NCI-H82 treated with DMSO at 0.1 percent for 48 hours (cell line): Measurements from ENCODE around the gene DECR2.
"Not testable (repeated sequence)": the region's sequence is repeated elsewhere in the genome, so short reads cannot be mapped to it uniquely, and the experiment has no call there.

ENCODE experiments used
- DNase-seq: peaks from one replicate; lab custom pipeline; 2025; ENCODE audit not compliant: unreplicated experiment; lab: John Stamatoyannopoulos, UW

Gene DECR2

DNA sequence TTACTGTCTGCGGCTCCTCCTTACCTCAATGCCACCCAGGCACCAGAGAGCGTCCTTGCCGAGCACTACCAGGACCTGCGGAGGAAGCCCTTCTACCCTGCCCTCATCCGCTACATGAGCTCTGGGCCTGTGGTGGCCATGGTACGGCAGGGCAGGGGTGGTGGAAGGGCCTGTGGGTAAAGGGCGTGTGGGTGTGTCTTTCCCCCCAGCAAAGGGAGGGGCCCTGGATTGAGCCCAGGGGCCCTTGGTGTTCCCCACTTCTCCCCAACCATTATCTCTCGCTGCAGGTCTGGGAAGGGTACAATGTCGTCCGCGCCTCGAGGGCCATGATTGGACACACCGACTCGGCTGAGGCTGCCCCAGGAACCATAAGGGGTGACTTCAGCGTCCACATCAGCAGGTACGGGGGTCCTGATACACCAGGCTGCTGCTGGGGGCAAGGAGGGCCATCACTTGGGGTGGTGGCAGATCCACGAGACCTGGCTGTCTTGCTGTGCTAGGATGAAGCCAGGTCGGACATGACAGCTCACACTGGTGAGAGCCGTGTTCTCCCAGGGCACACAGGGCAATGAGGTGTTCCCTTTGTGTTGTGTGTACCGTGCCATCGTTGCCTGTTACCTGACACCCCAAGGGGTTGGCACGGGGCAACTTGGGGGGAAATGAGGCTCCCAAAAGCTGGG lies 2.2 kb upstream of the DECR2 start:
- no peak for DNase-seq

DNA sequence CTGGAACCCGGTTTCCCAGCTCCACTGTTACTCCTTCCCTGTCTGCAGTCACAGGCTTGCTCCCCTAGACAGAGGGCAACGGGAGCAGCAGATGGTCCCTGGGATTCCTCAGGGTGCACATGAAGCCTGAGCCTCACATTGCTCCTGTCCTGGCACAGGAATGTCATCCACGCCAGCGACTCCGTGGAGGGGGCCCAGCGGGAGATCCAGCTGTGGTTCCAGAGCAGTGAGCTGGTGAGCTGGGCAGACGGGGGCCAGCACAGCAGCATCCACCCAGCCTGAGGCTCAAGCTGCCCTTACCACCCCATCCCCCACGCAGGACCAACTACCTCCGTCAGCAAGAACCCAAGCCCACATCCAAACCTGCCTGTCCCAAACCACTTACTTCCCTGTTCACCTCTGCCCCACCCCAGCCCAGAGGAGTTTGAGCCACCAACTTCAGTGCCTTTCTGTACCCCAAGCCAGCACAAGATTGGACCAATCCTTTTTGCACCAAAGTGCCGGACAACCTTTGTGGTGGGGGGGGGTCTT lies 1.6 kb upstream of the DECR2 start:
- no peak for DNase-seq

DNA sequence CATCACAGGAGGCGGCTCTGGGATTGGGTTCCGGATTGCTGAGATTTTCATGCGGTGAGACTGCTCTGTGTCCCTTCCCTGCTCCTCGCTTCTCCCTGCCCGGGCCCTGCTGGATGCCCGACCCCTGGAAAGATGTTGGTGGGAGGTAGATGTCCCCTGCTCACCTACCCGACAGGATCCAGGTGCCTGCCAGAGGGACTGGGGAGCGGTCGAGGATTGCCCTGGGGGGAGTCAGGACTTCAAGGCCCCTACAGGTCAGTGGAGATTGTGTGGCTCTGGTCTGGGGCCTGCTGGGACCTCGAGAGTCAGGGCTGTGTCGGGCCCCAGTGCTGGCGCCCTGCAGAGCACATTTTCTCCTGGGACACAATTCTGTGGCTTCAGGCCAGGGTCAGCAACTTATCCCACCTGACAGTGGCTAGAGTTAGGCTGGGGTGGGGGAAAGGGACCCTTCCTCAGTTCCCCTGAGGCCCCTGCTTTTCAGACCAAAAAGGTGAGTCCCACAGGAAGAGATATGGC lies 3.3 kb downstream of the DECR2 start:
- no peak for DNase-seq

DNA sequence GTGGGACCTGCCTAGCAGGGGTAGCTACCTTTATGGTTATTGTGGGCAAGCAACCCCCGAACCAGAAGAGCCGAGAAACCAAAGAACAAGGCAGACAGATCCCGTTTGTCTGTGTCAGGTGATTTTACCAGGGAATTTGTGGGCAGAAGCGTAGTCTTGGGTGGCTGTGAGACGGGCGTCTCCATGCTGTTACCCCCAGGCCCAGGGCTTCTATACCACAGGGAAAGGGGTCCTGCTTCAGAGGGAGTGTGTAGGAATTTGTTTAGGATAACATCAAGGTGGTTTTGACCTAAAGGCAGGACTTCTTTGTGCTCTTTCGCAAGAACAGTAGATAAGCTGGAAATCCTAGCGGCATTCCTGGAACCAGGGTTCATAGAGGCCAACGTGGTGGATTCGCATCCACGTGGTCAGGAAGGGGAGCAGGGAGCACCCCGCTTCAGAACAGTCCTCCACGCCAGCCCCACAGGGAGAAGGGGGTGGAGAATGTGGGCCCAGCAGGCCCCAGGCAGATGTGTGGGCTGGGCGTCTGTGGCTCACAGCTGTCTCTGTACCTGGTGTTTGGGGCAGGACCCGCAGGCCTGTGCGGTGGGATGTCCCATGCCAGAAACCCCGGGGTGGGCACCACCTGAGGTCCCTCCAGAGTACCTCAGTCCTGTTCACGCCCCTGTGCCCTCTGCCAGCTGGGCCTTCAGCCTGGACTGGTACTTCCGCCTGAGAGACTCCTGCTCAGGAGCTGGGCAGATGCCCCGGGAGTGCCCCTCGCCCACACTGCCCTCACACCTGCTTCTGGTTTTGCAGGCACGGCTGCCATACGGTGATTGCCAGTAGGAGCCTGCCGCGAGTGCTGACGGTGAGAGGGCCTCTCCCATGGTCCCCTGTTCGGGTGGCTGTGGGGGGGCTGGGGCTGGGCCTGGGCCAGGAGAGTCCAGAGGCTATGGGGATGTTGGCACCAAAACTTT lies 4.1 kb downstream of the DECR2 start:
- DNase-seq: no peak

DNA sequence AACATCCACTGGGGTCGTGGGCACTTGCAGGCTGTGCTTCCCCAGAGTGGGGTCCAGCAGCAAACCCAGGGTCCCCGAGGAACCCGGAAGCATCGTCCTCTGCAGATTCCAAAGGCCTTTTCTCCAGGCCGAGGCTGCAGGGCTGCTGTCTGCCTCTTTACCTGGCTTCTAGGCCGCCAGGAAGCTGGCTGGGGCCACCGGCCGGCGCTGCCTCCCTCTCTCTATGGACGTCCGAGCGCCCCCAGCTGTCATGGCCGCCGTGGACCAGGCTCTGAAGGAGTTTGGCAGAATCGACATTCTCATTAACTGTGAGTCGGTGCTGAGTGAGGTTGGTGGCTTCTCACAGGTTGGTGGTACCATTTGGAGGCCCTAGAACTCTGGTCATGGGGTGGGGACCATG lies 5.6 kb downstream of the DECR2 start:
- no peak for DNase-seq

DNA sequence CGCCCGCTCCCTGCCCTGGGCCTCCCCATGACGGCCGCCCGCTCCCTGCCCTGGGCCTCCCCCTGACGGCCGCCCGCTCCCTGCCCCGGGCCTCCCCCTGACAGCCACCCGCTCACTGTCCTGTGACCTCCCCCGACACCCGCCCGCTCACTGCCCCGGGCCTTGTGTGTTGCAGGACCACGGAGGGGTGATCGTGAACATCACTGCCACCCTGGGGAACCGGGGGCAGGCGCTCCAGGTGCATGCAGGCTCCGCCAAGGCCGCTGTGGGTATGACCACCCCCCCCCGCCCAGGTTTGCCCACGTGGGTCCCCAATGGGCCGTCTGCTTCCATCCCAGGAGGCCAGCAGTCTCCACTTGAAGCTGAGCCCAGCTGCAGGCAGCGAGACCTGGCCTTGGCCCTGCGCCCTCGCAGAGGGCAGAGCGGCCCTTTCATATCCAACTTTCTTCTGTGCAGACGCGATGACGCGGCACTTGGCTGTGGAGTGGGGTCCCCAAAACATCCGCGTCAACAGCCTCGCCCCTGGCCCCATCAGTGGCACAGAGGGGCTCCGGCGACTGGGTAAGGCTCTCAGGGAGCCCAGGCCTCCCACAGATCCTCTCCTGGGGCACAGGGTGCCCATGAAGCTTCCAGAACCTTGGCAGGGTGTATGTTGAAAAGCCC lies 9.0 kb downstream of the DECR2 start:
- no peak for DNase-seq

DNA sequence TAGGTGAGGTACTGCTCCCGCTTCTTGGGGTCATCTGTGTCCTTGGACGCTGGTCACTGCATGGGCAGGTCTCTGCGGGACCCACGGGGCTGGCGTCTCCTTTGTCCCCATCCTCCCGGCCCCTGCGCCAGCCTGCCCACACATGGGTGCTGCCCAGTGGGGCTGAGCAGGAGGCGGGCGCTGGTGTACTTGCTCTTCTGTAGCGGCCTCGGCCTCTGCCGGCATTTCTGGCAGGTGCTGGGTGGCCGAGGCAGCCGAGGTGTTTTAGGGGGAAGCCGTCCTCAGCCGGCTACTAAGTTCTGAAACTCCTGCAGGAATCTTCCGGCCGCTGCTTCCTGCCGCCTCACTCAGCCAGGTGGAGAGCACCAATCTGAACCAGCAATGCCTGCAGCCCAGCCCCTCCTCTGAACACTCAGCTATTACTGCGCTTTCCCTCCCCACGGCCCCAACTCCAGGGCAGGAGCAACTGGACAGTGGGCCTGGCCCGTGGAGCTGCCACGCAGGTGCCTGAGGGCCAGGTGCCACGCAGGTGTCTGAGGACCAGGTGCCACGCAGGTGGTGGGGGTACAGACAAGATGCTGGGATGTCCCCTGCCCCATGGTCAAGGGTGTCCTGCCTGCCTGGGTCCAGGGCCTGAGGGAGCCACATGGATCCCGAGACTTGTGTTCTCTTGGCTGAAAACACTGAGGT lies 10.0 kb downstream of the DECR2 start:
- no peak for DNase-seq

DNA sequence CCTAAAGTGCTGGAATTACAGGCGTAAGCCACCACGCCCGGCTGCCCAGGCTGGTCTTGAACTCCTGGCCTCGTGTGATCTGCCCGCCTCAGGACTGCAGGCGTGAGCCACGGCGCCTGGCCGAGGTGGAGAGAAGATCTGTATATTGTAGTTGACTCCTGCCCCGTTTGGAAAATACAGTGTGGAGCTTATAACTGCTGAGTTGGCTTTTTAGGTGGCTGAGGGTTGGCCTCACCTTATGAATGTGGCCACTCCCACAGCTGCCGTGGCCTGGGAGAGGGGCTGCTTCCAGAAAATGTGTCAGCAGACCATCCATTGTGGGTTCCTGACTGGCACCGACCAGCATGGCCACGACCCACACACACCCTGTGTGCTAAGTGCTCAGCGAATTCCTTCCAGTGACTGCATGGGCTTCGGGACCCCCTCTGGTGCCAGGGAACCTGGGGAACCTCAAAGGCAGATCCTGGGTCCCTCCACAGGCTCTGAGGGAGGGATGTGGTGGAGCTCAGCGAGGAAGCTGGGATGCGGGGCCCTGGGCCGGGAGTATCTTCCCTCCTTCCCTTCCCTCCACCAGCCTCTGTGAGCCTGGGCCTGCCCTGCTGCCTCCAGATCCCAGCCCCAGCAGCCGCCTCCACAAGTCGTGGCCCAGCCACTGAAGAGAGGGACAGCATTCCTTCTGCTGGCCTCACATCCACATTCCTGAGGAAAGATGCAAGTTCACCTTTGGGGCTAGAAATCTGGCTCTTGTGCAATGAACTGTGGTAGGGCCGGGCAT lies 12.9 kb downstream of the DECR2 start:
- DNase-seq: no peak

DNA sequence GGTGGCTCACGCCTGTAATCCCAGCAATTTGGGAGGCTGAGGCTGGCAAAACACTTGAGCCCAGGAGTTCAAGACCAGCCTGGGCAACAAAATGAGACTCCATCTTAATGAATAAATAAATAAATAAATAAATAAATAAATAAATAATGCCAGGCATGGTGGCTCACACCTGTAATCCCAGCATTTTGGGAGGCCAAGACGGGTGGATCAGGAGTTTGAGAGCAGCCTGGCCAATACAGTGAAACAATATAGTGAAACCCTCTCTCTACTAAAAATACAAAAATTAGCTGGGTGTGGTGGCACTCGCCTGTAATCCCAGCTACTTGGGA lies 13.4 kb downstream of the DECR2 start:
- not testable (repeated sequence) for DNase-seq

DNA sequence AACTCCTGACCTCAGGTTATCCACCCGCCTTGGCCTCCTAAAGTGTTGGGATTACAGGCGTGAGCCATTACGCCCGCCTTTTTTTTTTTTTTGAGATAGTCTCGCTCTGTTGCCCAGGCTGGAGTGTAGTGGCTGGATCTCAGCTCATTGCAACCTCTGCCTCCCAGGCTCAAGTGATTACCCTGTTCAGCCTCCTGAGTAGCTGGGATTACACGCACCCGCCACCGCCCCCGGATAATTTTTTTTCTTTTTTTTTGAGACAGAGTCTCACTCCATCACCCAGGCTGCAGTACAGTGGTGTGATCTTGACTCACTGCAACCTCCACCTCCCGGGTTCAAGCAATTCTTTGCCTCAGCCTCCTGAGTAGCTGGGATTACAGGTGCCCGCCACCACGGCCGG lies 20.5 kb downstream of the DECR2 start:
- not testable (repeated sequence) for DNase-seq

DNA sequence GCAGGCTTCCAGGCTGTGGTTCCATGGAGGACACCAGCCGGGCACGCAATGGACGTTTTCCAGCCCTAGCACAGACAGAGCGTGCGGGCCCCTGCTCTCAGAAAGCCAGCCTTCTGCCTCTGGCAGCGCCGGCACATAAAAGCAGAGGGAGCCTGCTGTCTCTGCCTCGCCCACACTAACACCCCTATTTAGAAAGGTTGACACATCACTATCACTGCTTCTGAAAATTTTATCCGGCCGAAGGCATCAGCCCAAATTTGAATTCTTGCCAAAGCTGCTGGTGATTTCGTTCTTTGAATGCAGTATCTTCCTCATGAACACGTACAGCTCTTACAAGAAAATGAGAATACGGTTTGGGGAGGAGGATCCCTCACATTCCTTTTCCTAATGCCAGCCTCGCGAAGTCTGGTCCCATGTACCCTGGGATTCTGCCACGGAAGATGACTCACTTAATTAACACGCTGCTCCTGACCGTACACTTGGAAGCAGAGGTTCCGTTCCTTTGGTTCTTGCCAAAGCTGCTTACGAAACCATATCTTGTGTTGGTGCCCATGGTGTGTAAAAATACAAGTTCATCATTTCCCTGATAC lies 22.4 kb downstream of the DECR2 start:
- no peak for DNase-seq

DNA sequence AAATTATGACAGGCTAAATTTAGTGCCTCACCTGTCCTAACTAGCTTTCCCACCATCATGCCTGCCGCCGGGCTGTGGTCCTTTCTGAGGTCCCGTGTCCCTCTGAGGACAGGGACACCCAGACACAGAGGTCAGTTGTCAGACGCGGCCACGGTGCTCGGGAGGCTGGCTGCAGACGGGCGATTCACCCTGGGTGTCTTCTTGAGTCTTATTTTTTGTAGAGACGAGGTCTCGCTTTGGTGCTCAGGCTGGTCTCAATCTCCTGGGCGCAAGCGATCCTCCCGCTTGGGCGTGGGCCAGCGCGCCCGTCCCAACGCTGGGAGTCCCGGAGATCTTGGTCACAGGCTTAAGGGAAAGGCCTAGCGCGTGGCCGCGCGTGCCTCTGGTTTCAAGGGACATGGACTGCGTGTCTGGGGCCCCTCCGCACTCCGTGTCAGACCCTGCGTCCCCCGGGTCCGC lies 23.0 kb downstream of the DECR2 start:
- DNase-seq: no peak

DNA sequence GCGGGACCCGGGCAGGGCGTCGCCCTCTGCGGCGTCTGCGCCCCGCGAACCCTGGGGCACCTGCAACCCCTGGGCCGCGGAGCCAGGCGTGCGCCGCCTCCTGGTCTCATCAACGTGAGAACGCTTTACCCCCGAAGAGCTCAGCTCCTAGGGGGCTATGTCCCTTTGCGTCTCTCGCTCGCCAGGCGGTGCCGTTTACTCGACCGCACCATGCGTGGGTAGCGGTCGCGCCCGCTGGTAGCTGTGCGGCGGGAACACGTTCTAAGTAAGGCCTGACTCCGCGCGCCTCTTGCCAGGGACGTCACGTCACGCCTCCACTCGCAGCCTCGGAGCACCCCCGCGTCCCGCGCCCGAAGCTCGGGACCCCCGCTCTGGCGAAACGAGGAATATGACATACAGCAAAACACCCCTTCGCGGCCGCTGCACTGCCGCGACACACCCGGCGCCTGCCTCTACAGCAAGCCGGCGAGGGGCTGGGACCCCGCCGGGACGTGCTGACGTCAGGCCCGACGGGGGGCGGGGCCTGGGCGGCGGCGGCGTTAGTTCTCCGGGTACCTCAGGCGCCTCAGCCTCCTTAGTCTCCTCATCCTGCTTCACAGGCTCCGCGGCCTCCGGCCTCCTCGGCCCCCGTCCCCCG lies 23.5 kb downstream of the DECR2 start, which contains the start of gene RAB11FIP3:
TSS of gene RAB11FIP3 (plus strand) at position 568 of the 637 bp plus-strand sequence. CDS start 358 bp downstream, outside the sequence.
- peak; percentile 56 for DNase-seq

DNA sequence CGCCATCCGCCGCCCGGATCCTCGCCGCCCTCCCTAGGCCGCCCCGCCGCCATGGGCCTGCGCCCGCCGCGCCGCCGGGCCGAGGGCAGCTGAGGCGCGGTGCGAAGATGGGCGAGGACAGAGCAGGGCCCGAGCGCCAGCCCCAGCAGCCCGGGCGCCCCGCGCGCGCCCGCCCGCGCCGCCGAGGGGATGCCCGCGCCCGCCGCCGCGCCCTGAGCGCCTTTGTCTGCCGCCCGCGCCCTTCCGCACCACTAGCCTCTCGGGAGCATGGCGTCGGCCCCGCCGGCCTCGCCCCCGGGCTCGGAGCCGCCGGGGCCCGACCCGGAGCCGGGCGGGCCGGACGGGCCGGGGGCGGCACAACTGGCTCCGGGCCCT lies 24.0 kb downstream of the DECR2 start:
- no peak for DNase-seq

DNA sequence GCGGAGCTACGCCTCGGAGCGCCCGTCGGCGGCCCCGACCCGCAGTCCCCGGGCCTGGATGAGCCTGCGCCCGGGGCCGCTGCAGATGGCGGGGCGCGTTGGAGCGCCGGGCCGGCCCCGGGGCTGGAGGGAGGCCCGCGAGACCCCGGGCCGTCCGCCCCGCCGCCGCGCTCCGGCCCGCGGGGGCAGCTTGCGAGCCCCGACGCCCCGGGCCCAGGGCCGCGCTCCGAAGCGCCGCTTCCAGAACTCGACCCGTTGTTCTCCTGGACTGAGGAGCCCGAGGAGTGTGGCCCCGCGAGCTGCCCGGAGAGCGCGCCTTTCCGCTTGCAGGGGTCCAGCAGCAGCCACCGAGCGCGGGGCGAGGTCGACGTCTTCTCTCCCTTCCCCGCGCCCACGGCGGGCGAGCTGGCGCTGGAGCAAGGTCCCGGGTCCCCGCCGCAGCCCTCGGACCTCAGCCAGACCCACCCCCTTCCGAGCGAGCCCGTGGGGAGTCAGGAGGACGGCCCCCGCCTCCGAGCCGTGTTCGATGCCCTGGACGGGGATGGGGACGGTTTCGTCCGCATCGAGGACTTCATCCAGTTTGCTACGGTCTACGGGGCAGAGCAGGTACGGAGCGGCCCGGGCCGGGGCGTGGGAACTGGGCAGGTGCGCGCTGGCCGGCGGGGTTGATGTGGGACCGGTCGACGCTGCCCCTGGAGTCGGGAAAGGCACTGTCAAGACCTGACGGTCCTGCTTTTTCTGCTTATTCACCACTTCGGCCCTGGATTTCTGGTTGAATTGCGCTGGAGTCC lies 24.6 kb downstream of the DECR2 start:
- DNase-seq: no peak

DNA sequence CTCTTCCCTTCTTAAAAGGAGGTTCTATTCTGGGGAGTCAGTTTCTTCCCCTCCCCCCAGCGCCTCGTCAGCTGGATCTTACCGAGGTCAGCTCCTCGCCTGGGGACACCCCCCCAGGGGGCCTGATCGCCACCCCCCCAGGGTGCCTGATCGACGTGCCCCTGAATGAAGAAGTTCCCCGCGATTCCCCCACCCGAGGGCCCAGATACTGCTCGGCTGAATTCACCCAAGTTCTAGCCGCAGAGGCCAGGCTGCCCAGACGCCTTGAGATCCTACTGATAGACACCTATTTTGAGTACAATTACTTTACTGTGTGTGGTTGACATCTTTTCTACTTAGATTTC lies 25.2 kb downstream of the DECR2 start:
- no peak for DNase-seq

DNA sequence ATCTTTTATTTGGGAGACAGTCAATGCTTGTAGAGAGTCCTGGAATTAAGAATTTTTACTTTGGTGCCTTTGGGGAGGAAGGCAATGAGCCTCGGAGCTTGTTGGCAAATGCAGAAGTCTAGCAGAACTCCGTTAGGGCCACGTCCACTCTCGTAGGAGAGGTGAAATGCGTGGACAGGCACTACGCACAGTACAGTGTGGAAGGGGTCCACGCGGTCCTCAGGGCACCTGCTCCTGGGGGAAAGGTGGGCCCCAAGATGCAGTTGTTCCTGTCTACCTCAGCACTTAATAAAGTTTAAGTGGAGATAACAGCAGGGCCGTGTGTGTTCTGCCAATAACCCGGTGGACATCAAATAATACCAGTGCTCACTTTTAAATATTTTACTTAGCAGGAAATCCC lies 25.6 kb downstream of the DECR2 start:
- no peak for DNase-seq

DNA sequence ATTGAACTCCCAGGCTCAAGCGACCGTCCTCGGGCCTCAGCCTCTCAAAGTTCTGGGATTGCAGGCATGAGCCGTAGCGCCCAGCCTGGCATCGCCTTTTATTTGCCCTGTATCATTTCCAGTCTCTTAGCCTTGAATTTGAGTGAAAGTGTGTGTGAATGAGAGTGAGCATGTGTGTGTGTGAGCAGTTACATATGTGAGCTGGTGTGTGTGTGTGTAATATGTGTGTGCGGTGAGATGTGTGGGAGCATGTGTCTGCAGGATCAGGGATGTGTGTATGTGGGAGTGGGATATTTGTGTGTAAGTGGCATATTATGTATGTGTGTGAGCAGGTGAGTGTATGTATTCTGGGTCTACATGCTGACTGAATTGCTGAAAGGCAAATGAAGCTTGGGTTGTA lies 29.2 kb downstream of the DECR2 start:
- no peak for DNase-seq
